ENCODE data around the gene LRP3. TPM values are rescaled to one million over a fixed set of nuclear protein-coding genes. Genes with fewer than 3 reads are reported as not detected.
"Not testable (repeated sequence)": the region's sequence is repeated elsewhere in the genome, so short reads cannot be mapped to it uniquely, and the experiment has no call there.

The LRP3 gene
- polyA plus RNA-seq, 1 donor = 22.4 TPM

DNA sequence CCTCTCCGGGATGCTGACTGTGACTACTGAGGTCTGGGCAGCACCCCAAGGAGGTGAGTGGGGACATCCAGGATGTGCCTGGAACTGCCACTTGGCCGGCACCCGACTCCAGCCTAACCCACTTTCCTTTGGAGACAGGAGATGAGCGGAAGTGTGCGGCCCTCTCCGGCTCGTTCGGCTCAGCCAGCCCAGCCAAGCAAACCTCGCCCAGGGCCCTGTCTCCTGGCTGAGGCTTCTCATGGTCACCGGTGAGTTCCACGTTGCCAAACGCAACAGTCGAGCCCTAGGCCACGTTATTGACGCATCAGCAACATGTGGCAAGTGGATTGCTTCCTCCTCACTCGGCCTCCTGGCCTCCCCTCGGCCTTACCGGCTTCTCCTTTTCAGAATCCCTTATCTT, 26.0 kb downstream of the LRP3 start:
- no peak for DNase-seq

DNA sequence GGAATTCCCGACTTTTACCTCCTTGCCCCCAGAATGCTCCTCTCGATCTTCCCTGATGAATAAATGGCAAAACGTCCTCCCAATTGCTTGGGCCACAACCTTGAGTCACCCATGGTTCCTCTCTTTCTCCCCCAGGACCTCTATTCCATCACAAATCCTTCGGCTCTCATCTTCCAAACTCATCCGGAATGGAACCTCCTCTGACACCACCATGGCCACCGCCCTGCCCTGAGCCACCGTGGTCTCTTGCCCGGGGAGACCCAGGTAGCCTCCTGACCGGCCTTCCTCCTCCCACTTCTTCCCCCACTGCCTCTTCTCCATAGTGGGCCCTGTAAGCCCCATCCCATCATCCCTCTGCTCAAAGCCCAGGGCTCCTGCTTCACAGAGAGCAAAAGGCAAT, 26.6 kb downstream of the LRP3 start:
- DNase-seq = no peak

DNA sequence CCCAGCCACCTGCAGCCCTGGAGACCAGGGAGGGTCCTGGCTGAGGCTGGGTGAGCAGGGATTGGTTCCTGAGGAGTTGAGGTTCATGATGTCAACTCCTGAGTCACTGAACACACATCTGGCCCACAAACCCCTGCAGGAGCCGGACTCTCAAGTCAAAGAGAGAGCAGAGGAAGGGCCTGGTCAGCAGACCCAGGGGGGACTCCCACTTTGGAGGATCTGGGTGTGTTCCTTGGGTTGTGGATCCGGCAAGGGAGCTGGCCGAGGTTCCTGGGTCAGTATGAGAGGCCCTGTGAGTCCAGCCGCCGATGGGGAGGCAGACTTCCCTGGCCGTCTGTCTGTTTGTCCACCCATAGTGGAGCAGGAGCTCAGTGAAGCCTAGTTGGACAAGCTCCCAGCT, 27.5 kb downstream of the LRP3 start:
- no peak for DNase-seq

DNA sequence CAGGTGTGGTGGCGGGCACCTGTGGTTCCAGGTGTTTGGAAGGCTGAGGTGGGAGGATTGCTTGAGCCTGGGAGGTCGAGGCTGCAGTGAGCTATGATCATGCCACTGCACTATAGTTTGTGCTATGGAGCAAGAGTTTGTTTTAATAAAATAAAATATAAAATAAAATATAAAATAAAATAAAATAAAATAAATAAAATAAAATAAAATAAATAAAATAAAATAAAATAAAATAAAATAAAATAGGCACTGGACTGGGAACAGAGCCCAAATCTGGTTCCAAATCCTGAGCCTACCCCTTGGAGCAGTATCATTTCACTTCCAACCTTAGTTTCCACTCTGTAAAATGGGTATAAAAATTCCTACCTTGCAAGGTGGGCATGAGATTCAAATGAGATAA, 28.1 kb downstream of the LRP3 start:
- DNase-seq = not testable (repeated sequence)

DNA sequence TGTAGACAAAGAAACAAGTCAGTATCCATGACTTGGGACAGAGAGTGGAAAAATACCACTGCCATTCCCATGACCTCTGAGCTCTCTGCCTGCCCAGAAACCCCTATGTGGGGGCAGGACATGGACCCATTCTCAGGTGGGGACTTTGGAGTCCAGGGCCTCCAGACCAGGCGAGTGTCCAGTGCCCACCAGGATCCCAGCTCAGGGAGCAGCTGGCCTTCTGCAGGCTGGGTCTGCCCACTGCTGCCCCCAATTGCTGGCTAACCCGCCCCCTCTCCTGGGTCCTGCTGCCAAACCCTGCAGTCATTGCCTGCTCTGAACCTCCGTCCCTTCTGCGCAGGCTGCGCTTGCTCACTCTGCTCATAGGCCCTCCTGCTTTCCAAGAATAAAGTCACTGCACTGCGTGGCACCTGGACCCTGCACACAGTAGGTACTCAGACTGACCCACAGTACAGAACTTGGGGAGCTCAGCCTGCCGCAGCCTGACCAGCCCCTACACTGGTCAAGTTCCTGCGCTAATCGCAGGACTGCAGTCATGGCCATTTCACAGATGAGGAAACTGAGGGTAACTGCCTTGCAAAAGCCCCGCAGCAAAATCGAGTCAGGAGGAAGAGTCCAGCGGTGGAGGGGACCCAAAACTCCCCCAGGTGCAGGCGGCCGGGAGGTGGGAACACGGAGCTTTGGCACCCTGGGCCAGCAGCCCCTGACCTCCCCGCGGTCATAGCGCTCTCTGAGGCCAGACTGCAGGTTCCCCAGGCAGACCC, 30.7 kb downstream of the LRP3 start:
- no peak for DNase-seq

DNA sequence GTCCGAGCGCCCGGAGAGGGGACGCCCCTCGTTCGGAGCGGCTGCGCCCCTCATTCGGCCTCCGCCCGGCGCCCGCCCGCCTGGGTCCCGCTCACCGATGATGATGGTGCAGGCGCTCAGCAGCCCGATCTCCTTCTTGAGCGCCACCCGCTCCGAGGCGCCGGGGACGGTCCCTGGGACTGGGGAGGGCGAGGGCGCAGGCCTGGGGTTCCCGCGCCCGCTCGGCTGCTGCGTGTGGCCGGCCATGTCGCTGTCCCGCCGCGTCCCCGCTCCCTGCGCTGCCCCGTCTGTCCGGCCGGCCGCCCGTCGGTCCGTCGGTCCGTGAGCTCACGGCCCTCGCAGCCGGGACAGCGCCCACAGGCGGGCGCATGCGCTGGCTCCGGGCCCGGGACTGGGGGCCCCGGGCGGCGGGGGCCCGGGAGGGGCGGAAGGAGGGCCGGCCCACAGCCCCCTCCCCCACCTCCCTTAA, 31.4 kb downstream of the LRP3 start, which contains the start of gene SLC7A10:
Gene SLC7A10, minus strand, starts transcription at position 393 of the 469 bp plus-strand sequence. Its CDS starts 147 bp downstream, at position 246.
- no peak for DNase-seq

DNA sequence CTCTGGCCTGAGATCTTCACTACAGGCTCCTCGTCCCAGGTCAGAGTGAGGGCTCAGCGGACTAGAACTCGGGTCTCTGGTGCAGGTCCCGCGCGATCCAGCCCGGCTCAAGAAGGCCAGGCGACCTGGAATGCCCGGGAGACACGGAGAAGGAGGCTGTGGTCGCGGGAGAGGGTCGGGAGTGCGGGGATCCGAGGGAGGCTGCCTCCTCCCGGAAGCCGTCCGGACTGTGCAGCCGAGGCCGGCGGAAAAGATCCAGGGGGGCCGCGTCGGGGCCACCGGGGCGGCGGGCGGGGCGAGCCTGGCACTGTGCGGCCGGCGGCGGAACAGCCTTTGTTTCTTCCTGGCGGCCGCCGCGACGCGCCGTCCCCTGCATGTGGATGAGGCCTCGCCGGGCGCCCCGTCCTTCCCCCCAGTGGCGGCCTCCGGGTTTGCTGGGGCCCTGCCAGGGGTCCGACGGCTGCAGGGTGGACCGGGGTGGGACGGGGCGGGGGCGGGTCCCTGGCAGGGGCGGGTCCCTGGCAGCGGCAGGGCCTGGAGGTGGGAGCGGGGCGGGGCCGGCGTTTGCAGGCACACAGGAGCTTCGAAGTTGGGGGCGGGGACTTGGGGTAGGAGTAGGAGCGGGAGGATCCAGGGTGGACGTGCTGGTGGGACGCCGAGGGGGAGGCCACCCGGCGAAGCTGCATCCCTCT, 32.6 kb downstream of the LRP3 start:
- DNase-seq = no peak

DNA sequence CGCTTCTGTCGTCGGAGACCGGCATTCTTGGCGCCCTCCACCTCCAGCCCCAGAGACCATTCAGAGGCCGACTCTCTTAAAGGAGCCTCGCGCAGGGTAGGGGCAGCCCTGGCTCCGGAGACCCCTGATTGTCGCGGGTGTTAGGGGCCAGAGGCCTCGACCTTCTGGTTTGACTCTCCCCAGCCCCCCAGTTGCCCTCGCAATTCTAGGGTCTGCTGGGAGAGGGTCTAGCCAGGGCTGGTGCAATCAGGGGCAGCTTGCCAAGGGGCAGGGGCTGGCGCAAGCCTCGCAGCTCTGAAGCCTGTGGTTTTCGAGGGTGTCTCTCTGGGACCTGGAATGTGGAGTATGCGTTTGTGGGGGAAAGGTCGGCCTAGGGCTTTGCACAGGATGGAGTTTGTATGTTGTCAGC, 33.1 kb downstream of the LRP3 start:
- DNase-seq = no peak

DNA sequence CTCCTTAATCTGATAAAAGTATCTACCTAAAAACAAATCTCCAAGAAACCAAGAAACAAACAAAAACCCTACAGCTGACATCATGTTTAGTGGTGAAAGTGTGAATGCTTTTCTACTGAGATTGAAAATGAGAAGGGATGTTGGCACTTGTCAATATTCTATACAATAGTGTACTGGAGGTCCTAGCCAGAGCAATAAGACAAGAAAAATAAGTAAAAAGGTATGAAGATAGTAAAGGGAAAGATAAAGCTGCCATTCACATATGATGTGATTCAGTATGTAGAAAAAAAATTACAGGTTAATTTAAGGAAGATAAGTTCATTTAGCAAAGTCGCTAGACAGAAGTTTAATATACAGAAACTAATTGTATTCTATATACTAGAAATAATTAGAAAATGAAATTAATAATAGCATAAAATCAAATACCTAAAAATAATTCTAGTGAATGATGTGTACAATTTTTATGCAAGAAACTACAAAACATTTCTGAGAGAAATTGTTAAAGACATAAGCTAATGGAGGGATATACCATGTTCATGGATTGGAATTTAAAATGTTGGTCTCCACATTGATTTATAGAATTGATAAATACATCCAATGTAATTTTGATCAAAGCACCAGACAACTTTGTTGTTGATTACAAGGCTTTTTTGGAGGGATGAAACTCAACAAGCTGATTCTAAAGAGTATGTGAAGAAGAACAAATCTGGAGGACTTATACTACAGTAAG, 33.9 kb downstream of the LRP3 start:
- no peak for DNase-seq

DNA sequence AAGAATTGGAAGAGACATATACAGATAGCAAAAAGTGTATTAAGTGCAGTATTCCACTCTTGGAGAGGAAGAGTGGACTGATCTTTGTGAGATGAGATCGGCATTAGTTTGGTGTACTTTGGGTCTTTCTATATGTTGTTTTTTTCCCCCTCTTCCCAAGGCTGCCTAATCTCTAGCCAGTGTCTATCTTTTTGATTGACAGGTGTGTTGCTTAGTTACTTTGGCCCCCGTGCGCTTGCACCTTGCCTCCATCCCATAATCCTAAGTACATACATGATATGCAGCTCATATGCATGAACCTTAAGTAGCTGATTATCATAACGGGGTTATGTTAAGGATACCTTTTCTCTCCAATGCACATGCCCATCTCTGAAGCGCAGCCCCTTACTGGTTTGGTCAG, 35.8 kb downstream of the LRP3 start:
- no peak for DNase-seq

DNA sequence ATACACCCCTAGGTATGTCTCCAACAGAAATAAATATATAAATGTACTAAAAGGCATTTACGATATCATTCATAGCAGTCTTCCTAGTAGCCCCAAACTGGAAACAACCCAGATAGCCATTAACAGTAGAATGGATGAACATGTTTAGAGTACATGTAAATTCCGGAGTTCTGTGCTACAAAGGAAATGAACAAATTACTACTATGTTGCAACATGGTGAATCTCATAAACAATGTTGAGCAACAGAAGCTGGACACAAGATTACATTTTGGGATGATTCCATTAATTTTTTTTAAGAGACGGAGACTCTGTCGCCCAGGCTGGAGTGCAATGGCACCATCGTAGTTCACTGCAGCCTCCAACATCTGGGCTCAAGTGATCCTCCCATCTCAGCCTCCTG, 37.4 kb downstream of the LRP3 start:
- DNase-seq = no peak

DNA sequence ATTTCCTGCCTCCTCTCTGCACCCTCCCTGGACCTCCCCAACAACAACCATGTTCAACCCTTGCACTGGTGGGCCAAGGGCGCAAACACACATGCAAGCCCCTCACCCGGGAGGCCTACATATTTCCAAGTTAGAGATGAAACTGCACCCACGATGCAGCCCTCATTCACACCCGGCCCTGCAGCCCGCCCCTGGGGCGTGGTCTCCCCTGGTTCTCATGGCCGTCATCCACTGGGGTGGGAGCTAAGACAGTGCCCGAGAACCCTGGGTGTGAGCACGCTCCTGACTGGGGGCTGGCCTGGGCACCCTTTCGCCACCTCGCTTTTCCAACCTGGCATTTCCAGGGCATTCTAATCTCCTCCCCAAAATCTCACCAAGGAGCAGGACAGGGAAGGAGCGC, 38.5 kb downstream of the LRP3 start:
- no peak for DNase-seq

DNA sequence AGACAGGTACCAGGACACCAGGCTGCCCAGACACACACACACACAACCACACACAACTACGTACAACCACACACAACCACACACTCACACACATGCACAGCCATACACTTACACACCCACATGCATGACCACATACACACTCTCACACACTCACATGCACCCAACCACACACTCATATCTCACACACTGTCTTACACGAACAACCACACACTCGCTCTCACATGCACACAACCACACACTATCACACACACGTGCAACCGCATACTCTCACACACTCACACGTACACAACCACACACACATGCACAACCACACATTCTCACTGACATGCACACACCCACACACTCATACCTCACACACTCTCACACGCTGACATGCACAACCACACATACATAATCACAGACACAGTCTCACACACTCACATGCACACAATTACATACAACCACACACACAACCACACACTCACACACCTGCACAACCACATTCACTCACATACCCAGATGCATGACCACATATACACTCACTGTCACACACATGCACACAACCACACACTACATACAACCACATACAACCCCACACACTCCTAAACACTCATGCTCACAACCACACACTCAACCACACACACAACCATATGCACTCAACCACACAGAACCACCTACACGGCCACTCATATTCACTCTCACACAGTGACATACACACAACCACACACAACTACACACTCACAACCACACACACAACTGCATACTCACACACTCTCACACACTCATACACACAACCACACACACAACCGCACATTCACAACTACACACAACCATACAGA, 39.1 kb downstream of the LRP3 start:
- DNase-seq = no peak

DNA sequence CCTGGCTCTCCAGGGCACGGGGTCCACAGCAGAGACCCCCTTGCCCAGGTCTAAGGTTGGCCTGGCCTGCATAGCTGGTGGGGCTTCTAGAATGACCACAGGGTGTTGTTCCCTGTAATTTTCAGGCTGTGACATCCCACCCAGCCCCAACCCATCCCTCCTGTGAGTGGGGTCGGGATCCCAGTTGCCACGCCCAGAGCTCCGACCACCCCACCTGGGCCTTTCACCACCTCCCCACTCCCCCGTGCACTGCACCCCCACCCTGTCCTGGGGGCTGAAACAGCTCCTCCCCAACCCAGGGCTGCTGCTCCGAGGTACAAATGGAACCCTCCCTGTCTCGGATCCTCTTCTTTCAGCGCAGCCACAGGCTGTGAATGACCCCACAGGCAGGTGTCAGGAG, 40.0 kb downstream of the LRP3 start:
- DNase-seq = no peak

DNA sequence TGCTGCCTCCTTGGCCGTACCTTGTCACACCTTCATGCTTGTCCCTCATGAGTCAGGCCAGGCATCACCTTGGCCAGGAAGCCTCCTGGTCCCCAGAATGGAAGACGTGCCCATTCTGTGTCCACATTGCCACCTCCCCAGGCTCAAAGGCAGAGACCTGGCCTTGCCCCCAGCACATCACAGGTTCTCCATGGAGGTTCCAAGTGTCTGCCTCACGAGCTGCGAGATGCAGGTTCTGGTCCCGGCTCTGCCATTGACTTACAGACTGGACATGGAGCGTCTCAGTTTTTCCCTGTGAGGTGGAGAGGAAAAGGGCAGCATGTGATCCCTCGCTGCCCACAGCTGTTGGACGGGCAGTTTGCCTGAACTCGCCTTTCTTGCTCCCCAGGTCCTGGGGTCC, 40.6 kb downstream of the LRP3 start:
- DNase-seq = no peak

DNA sequence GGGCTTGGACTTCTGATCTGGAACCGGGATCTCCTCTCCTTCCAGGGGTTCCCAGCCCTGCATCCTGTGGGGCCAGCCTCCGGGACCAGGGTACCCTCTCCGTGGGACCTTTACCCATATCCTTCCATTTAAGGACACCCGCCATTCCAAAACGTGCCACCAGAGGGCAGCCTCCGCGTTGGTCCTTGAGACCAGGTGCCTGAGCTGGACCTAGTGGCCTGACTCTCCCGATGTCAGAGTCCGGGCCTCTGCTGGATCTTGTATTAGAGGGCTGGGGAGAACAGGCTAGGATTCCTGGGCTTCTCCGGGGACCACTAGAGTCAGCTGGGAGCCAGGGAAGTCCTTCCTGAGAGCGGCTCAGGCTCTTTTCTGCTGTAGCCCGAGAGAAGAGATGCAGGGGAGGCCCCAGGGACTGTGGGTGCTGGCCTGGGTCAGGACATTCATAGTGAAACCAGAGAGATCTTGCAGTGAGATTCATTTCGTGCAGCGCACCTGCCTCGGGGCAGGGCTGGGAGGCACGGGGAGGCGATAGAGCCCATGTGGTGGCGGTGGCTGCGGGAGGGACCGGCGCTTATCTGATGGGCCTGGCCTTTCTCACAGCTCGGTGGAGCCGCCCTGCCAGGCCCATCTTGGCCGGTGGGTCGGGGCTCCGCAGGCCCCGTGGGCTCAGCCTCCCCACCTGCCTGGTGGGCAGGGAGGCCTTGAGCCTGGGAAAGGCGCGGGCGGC, 41.3 kb downstream of the LRP3 start:
- no peak for DNase-seq

DNA sequence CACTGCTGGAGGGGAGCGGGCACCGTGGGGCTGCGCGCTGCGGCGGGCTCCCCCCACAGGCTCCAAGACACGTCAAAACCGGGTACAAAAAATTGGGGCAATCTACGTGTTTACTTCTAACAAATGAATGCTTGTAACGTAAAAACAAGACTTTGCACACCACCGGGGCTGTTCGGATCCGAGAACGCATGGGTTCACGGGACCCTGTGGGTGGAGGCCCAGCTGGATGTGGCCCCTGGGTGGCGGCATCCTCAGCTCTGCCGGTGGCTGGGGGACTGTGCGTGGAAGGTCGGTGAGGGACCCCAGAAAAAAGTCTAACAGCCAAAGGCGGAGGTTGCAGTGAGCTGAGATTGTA, 41.8 kb downstream of the LRP3 start:
- DNase-seq = no peak

DNA sequence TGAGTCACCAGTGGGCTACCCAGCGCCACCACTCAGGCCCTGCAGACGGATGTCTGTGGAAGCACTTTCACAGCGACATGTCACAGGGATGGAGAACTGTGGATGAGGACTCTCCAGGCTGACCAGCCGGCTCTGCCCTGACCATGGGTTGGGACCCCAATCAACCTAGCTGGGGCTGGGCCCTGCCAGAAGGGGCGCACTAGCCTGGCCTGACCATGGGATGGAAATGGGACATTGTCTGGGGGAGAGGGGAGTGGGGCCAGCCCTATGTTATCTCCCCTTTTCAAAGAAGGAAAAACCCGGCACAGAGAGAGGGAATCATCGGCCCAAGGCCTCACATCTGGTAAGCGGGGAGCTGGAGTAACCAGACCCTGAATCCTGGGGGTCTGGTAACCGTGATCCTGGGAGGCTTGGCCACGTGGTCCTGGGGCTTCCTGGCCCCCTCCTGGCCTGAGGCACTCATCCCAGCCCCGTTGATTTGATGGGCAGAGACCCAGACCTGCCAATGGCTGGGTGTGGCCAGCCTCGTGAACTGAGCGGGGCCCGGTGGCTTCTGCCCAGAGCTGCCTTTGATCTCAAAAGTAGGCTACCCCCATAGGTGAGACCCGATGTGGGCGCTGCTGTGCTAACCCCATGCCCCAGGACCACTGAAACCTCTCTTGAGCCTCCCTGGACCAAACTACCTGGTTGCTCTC, 42.7 kb downstream of the LRP3 start:
- no peak for DNase-seq

DNA sequence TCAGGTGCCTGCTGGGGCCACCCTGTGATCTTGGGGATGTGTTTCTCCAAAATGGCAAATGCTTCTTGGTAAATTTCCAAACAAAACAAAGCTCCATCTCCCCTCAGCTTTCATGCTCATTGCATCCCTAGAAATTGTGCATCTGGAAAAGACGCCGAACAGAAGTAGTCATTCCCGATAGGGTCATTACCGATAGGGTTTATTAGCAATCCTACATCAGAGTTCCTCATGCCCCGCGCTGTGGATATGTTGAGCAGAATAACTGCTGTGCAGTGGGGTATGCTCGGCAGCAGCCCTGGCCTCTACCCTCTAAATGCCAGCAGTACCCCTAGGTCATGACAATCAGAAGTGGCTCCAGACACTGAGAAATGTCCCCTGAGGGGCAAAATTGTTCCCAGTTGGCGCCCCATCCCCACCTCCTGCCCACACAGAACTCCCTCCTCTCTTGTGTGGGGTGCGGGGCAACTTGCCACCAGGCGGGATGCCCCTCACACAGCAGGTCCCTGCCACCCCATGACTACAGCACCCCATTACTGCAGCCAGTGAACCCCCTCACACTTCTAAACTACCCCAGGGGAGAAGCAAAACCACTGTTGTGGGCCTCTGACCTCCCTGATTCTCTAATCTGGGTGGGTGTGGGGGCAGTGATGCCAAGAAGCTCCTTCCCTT, 44.5 kb downstream of the LRP3 start:
- no peak for DNase-seq

DNA sequence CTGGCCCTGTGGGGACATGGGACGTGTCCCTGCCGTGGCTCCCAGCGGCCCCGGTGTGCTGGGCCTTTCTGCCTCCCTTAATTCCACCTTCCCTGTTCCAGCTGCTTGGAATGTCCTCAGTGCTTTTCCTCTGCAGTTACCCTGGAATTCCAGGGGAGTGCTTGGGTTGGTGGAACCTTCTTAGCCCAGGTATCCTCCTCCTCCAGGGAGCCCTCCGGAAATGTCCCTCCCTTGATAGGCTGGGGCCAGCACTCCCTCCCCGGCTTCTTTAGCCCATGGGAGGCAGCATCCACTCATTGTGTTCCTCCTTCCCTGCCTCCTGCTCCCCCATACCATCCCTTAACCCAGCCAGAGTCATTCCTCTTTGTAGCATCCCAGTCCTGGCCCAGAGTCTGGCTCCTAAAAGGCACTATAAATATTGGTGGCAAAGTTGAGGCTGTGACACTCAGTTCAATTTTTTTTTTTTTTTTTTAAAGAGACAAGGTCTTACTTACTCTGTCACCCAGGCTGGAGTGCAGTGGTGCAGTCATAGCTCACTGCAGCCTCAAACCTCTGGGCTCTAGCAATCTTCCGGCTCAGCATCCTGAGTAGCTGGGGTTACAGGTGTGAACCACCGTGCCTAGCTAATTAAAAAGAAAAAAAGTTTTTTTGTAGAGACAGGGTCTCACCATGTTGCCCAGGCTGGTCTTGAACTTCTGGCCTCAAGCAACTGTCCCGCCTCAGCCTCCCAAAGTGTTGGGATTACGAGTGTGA, 45.3 kb downstream of the LRP3 start:
- DNase-seq = no peak

All from hindlimb muscle (tissue), 1 donor.